Fibroblast of skin of right quadriceps (primary cell): ENCODE measurements around the gene BLVRA.
A peak's percentile ranks its signal among the peaks of the same experiment; 100 is the strongest.

ENCODE experiments used
- DNase-seq: peaks from one replicate; pipeline ENCODE4 v3.0.0-alpha.2; 2013

BLVRA gene

GRCh38 chr7:43750016-43750887, 8.2 kb upstream of the BLVRA start:
- DNase-seq, result peak; percentile 25

GRCh38 chr7:43752411-43752810, 6.1 kb upstream of the BLVRA start:
- DNase-seq, result no peak

GRCh38 chr7:43753271-43753810, 5.1 kb upstream of the BLVRA start:
- DNase-seq, result no peak

- DNase-seq, result no peak
Observed at GRCh38 chr7:43753843-43754242, 4.6 kb upstream of the BLVRA start.

DNA sequence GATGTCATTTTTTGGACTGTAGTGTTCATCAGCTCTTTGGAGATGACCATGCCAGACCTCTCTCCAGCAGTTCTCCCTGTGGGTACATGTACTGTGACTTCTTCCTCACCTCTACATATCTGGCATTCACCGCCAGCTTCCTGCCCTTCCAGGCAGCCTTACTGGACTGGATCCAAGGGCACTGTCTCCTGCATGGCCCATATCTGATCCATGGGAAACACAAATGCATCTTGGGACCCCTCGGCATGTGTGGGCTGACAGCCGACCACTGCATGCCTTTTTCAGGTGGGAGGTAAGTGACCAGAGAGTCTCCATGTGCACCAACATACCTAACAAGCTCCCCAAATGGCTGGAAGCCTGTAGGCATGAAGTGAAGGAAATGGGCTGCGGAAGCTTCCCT, 3.9 kb upstream of the BLVRA start:
- no peak for DNase-seq

DNA sequence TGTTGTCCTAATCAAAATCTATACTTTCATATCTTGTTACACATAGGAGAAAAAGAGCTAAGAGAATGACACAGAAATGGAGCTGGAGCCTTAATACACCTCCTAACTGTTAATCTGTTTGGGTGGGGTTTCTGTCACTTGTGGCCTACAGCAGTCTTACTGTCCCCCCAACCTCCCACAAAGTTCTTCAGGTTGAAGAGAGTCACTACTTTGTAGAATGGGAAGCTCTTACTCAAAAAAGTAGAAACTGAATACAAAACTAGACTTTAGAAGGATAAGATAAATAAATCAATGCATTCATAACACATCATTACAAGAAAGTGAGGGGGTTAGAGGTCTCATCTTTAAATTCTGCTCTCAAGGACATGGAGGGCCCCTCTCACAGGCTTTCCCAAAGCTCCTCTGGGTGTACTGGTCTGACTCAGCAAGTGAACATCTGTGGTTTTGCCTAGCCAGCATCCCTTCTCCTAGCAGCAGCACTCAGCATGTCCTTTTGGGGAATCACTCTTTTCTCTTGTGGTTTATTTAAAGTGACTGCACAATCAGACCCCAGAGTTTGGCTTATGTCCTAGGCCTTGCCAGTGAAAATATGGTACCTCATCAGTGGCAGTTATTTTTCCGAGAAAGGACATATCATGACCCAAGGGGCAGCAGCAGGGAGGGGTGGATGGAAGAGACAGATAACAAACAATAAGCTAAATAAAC, 2.0 kb upstream of the BLVRA start:
- DNase-seq, result peak; percentile 85

DNA sequence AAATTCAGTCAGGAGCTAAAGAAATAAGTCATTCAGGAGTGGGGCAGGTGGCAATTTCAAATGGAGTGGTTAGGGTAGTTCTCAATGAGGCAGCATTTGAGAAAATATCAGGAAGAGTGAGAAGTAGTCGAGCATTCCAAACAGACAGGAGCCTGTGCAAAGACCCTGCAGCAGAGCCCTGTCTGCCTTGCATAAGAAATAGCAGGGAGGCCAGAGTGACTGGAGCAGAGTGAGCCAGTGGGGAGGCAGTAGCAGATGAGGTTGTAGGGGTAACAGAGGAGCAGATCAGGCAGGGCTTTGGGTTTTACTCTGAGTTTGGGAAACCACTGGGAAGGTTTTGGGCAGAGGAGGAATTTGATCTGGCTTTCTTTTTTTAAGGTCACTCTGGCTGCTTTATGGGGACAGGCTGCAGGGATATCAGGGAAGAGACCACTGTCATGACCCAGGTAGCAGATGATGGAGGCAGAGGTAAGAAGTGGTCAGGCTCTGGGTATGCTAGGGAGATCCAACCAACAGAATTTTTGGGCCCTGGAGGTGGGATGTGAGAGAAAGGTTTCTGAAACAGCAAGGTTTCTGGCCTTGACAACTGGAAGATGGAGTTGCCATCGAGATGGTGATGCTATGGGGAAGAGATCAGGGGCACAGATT, 1.3 kb upstream of the BLVRA start:
- DNase-seq, result no peak

DNA sequence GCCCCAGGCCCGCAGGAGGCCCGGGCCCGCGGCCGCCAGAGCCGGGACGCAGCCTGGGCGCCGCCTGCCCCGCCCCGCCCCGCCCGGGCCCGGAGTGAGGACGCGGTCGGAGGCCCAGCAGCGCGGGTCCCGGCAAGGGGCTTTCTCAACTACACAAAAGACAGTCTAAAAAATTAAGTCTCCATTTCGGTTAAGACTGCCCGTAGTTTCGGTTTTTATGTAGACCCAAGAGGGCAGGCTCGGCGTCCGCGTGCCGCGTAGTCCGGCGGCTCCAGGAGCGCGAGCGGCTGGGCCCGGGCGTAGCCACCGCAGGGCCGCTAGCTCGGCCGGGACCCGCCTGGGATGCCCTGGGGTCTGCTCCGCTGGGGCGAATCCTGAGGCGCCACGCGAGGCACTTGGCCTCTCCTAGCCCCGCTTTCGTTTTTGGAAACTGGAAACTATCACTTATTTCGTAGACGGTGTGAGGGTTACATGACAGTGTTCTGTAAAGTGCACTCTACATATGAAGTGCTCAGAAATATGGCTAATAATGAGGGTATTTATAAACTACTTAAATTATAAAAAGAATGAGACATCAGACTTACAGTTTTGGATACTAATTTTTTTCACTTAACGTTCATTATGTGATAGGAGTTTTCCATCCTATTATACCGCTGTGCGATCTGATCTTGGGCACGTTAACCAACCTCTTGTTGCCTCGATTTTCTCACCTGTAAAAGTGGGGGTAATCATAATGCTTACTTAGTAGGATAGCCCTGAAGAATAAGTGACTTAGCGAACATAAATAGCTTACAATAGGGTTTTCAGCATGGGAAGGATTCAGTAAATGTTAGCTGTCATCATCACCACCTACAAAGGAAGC, 573 bp downstream of the BLVRA start:
- peak; percentile 35 for DNase-seq

GRCh38 chr7:43760861-43761260, 2.4 kb downstream of the BLVRA start:
- no peak for DNase-seq

GRCh38 chr7:43761382-43761781, 2.9 kb downstream of the BLVRA start:
- DNase-seq, result no peak

- no peak for DNase-seq
Observed at GRCh38 chr7:43761938-43762692, 3.6 kb downstream of the BLVRA start.

DNA sequence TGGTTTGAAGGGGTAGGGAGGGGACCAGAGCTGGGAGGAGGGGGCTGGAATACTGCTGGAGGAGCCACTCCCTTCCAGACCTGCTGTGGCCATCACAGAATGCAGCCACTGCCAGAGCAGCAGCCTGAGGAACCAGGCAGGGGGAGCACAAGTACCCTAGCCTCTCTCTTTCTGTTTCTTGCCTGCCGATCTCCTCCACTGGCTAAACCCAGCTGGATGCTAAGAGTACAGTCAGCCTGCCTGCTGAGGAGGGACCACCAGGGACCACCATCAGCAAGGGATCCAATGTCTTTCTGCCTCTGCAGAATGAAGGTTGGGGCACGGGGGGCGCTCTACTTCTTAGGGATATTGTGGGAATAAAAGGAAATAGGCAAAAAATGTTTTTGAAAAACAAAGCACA, 4.7 kb downstream of the BLVRA start:
- DNase-seq, result no peak

GRCh38 chr7:43764039-43764761, 5.7 kb downstream of the BLVRA start:
- DNase-seq, result no peak

- DNase-seq, result peak; percentile 17
Observed at GRCh38 chr7:43764807-43765491, 6.5 kb downstream of the BLVRA start.

DNA sequence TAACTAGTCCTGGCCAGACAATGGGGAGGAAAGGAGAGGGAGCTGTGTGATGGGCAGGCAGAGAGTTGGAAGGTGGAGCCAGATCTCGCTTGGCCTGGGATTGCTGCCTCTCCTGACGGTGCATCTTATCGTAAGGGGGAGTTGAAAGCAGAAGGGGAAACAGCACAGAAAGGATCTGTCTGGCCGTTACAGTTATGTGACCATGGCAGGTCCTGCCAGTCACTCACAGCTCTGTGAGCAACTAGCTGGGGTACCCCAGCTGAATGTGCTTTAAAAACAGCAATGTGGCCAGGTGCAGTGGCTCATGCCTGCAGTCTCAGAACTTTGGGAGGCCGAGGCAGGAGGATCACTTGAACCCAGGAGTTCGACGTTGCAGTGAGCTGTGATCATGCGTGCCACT, 8.1 kb downstream of the BLVRA start:
- DNase-seq, result no peak

DNA sequence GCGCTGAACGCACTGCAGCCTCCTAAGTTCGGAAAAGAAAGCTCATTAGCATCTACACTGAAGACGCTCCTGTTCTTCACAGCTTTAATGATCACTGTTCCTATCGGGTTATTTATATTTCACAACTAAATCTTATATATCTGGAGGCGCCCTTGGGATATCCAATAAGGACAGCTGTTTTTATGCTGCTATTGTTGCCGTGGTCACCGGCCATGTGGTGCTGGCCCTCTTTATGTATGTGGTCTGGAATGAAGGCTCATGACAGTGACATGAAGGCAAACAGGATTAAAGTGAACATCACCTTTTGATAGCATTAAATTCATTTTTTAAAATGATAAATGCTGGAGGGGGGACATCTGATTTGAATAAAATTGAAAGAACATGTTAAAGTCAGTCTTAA, 8.8 kb downstream of the BLVRA start:
- DNase-seq, result no peak

GRCh38 chr7:43768201-43768886, 9.9 kb downstream of the BLVRA start:
- DNase-seq, result no peak

DNA sequence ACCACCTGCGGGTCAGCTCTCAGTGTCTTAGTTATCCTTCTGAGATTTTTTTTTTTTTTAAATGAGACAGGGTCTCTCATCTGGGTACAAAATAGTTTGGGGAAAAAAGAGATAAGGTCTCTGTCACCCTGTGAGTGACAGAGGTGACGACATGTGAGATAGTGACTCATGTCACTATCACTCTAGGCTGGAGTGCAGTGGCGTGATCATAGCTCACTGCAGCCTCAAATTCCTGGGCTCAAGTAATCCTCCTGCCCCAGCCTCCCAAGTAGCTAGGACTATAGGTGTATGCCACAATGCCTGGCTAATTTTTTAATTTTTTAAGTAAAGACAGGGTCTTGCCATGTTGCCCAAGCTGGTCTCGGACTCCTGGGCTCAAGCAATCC, 10.4 kb downstream of the BLVRA start:
- no peak for DNase-seq

GRCh38 chr7:43769281-43769680, 10.8 kb downstream of the BLVRA start:
- DNase-seq, result no peak
